Hepatocyte (in vitro differentiated cells): ENCODE data around the gene ERBB2. TPM values are rescaled to one million over a fixed set of nuclear protein-coding genes. Genes with fewer than 3 reads are reported as not detected.
"Not testable (repeated sequence)": the region's sequence is repeated elsewhere in the genome, so short reads cannot be mapped to it uniquely, and the experiment has no call there.

Experiments
- DNase-seq: peaks from one replicate; pipeline ENCODE4 v3.0.0-alpha.2; 2016; ENCODE audit warnings: low spot score
- H2AFZ ChIP-seq: fragments of 200-600 bp; sonication (generic); 2 replicates; pipeline ENCODE4 v1.6.0; 2016; ENCODE audit warnings: antibody characterized with exemption, mild to moderate bottlenecking
- H3K27ac ChIP-seq: fragments of 200-600 bp; sonication (generic); 2 replicates; pipeline ENCODE4 v1.5.1; 2016; ENCODE audit warnings: mild to moderate bottlenecking
- H3K27me3 ChIP-seq: fragments of 200-600 bp; sonication (generic); 2 replicates; pipeline ENCODE4 v1.6.1; 2016
- H3K36me3 ChIP-seq: fragments of 200-600 bp; sonication (generic); replicated peaks from 2 replicates; pipeline ENCODE4 v1.5.1; 2016; ENCODE audit warnings: low read depth; ENCODE audit not compliant: insufficient read depth
- H3K4me1 ChIP-seq: fragments of 200-600 bp; sonication (generic); 2 replicates; pipeline ENCODE4 v1.5.1; 2016; ENCODE audit warnings: mild to moderate bottlenecking, moderate library complexity; ENCODE audit not compliant: insufficient read depth
- H3K4me2 ChIP-seq: fragments of 200-600 bp; sonication (generic); 2 replicates; pipeline ENCODE4 v1.6.0; 2016
- H3K4me3 ChIP-seq: fragments of 200-600 bp; sonication (generic); 2 replicates; pipeline ENCODE4 v1.5.1; 2016; ENCODE audit warnings: mild to moderate bottlenecking
- H3K79me2 ChIP-seq: fragments of 200-600 bp; sonication (generic); 2 replicates; pipeline ENCODE4 v1.6.0; 2017; ENCODE audit warnings: mild to moderate bottlenecking
- H3K9me2 ChIP-seq: fragments of 200-600 bp; sonication (generic); replicated peaks from 2 replicates; pipeline ENCODE4 v1.6.0; 2017; ENCODE audit warnings: mild to moderate bottlenecking; ENCODE audit not compliant: insufficient read depth
- H3K9me3 ChIP-seq: fragments of 200-600 bp; sonication (generic); 2 replicates; pipeline ENCODE4 v1.5.1; 2016; ENCODE audit warnings: low read depth, mild to moderate bottlenecking
- H4K20me1 ChIP-seq: fragments of 200-600 bp; sonication (generic); 2 replicates; pipeline ENCODE4 v1.6.0; 2016; ENCODE audit warnings: mild to moderate bottlenecking; ENCODE audit not compliant: insufficient read depth, poor library complexity, severe bottlenecking
- EZH2 ChIP-seq: fragments of 200-600 bp; sonication (generic); IDR thresholded peaks from 2 replicates; pipeline ENCODE4 v1.6.1; 2016; ENCODE audit warnings: antibody characterized with exemption, mild to moderate bottlenecking, borderline replicate concordance
- EZH2phosphoT487 ChIP-seq: fragments of 200-600 bp; sonication (generic); IDR thresholded peaks from one replicate; pipeline ENCODE4 v1.6.1; 2018; ENCODE audit warnings: antibody characterized with exemption, mild to moderate bottlenecking, low read depth, moderate library complexity; ENCODE audit not compliant: unreplicated experiment, severe bottlenecking
- WGBS: methylation state at CpG from one replicate; pipeline ENCODE4 v1.1.6; 2016; ENCODE audit warnings: low lambda C conversion rate; ENCODE audit errors: missing lambda C conversion rate; 5-methylcytosine and 5-hydroxymethylcytosine counted together
- polyA plus RNA-seq: library from polyadenylated mRNA; unstranded; fragments of >200 nt; fragmentation: Nextera tagmentation; extraction: Ambion mirVana; gene quantifications from 2 replicates; pipeline ENCODE4 v1.2.1, GENCODE V29; 2016
- total RNA-seq: library from RNA; depleted of rRNA; stranded (reverse); fragments of >200 nt; gene quantifications from 2 replicates; pipeline ENCODE4 v1.2.3, GENCODE V29; 2014
- TF ChIP-seq, protein P1 (sequence below): fragments of 200-600 bp; sonication (generic); IDR thresholded peaks from 2 replicates; pipeline ENCODE4 v1.5.1; 2016; ENCODE audit warnings: antibody characterized with exemption, mild to moderate bottlenecking; ENCODE audit not compliant: poor library complexity

Gene ERBB2
- total and polyA plus RNA-seq, 2 experiments from 2014 or later, result 76.4 to 93.1 TPM

GRCh38 chr17:39696731-39697130 is 3.1 kb upstream of the ERBB2 start:
- DNase-seq, result no peak
- no peaks in the 10 kb centered on the region for H3K9me2 ChIP-seq
- H3K4me2 ChIP-seq, result no peak overlapping the region
- 91% methylated on average over 6 of the region's 6 CpGs for WGBS
- H3K27me3 ChIP-seq, result no peaks in the 10 kb centered on the region
- no peak overlapping the region for H3K4me3 ChIP-seq
- no peaks in the 10 kb centered on the region for H3K9me3 ChIP-seq
- H2AFZ ChIP-seq, result no peak overlapping the region
- peaks cover 10% of the 10 kb centered on the region for H4K20me1 ChIP-seq
- TF ChIP-seq EZH2 (no peak), EZH2phosphoT487 (no peak)
- TF ChIP-seq, protein P1, sequence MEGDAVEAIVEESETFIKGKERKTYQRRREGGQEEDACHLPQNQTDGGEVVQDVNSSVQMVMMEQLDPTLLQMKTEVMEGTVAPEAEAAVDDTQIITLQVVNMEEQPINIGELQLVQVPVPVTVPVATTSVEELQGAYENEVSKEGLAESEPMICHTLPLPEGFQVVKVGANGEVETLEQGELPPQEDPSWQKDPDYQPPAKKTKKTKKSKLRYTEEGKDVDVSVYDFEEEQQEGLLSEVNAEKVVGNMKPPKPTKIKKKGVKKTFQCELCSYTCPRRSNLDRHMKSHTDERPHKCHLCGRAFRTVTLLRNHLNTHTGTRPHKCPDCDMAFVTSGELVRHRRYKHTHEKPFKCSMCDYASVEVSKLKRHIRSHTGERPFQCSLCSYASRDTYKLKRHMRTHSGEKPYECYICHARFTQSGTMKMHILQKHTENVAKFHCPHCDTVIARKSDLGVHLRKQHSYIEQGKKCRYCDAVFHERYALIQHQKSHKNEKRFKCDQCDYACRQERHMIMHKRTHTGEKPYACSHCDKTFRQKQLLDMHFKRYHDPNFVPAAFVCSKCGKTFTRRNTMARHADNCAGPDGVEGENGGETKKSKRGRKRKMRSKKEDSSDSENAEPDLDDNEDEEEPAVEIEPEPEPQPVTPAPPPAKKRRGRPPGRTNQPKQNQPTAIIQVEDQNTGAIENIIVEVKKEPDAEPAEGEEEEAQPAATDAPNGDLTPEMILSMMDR, result no peak
- no peaks in the 10 kb centered on the region for H3K36me3 ChIP-seq
- no peak overlapping the region for H3K27ac ChIP-seq
- peaks cover 32% of the 10 kb centered on the region for H3K4me1 ChIP-seq
- H3K79me2 ChIP-seq, result peaks cover 33% of the 10 kb centered on the region

GRCh38 chr17:39697961-39698360 is 1.9 kb upstream of the ERBB2 start:
- Histone ChIP-seq H3K9me2 (no peaks in the 10 kb centered on the region), H3K27me3 (no peaks in the 10 kb centered on the region), H3K36me3 (no peaks in the 10 kb centered on the region), H3K4me3 (no peak overlapping the region), H3K4me2 (no peak overlapping the region), H3K4me1 (peaks cover 45% of the 10 kb centered on the region), H3K79me2 (peaks cover 45% of the 10 kb centered on the region), H4K20me1 (peaks cover 22% of the 10 kb centered on the region), H2AFZ (no peak overlapping the region), H3K27ac (no peak overlapping the region), H3K9me3 (no peaks in the 10 kb centered on the region)
- no peak for DNase-seq
- TF ChIP-seq EZH2phosphoT487 (no peak), EZH2 (no peak)
- 93% methylated on average over 3 of the region's 5 CpGs for WGBS

GRCh38 chr17:39699157-39699817 is 577 bp upstream of the ERBB2 start:
- peaks cover 56% of the 10 kb centered on the region for H3K4me1 ChIP-seq
- peak overlapping the region; percentile 88 for H3K4me3 ChIP-seq
- peak overlapping the region; percentile 88 for H3K4me2 ChIP-seq
- peak overlapping the region; percentile 55 for H2AFZ ChIP-seq
- H3K9me2 ChIP-seq, H3K36me3 ChIP-seq, H3K9me3 ChIP-seq, DNase-seq, H3K27me3 ChIP-seq: not testable (repeated sequence)
- WGBS, result 44% methylated on average over 11 of the region's 11 CpGs
- peak overlapping the region; percentile 98 for H3K27ac ChIP-seq
- H3K79me2 ChIP-seq, result peaks cover 59% of the 10 kb centered on the region
- peaks cover 34% of the 10 kb centered on the region for H4K20me1 ChIP-seq

GRCh38 chr17:39700148-39700987 is 504 bp downstream of the ERBB2 start:
- Histone ChIP-seq H3K27ac (peak overlapping the region; percentile 98), H3K9me3 (no peaks in the 10 kb centered on the region), H3K4me1 (peaks cover 55% of the 10 kb centered on the region), H3K36me3 (no peaks in the 10 kb centered on the region), H2AFZ (peak overlapping the region; percentile 55), H3K4me2 (peak overlapping the region; percentile 88), H3K4me3 (peak overlapping the region; percentile 88), H3K27me3 (no peaks in the 10 kb centered on the region), H4K20me1 (peaks cover 45% of the 10 kb centered on the region), H3K79me2 (peaks cover 69% of the 10 kb centered on the region), H3K9me2 (no peaks in the 10 kb centered on the region)
- 1% methylated on average over 41 of the region's 57 CpGs for WGBS
- TF ChIP-seq EZH2 (no peak), EZH2phosphoT487 (no peak)
- TF ChIP-seq, protein P1, result no peak
- DNase-seq, result peak; percentile 73
